Muscle layer of duodenum (tissue), 2 donors: ENCODE data around the gene OR8B2.
"Not testable (repeated sequence)": the region's sequence is repeated elsewhere in the genome, so short reads cannot be mapped to it uniquely, and the experiment has no call there.

Experiments
- H3K27ac ChIP-seq: one replicate; pipeline ENCODE4 v1.7.0; 2013; ENCODE audit warnings: mild to moderate bottlenecking, low read length
- H3K27me3 ChIP-seq: one replicate; pipeline ENCODE4 v1.7.0; 2013; ENCODE audit warnings: low read depth, mild to moderate bottlenecking, control low read depth, low read length
- H3K36me3 ChIP-seq, 2 donors: one replicate each; pipeline ENCODE4 v1.7.0; 2013; ENCODE audit warnings: low read length in 2 of 2, control low read depth in 1 of 2, mild to moderate bottlenecking in 1 of 2; ENCODE audit not compliant: insufficient read depth in 2 of 2, control insufficient read depth in 1 of 2
- H3K4me1 ChIP-seq, 2 donors: one replicate each; pipeline ENCODE4 v1.7.0; 2013; ENCODE audit warnings: low read length in 2 of 2, mild to moderate bottlenecking in 2 of 2, control low read depth in 1 of 2, moderate library complexity in 1 of 2; ENCODE audit not compliant: insufficient read depth in 2 of 2, control insufficient read depth in 1 of 2
- H3K4me3 ChIP-seq, 2 donors: one replicate each; pipeline ENCODE4 v1.7.0; 2013; ENCODE audit warnings: low read length in 2 of 2, low read depth in 1 of 2, mild to moderate bottlenecking in 1 of 2
- H3K9me3 ChIP-seq, 2 donors: one replicate each; pipeline ENCODE4 v1.7.0; 2013; ENCODE audit warnings: low read length in 2 of 2, control low read depth in 1 of 2, mild to moderate bottlenecking in 1 of 2; ENCODE audit not compliant: control insufficient read depth in 1 of 2
- donor health status: healthy.

The OR8B2 gene, protein sequence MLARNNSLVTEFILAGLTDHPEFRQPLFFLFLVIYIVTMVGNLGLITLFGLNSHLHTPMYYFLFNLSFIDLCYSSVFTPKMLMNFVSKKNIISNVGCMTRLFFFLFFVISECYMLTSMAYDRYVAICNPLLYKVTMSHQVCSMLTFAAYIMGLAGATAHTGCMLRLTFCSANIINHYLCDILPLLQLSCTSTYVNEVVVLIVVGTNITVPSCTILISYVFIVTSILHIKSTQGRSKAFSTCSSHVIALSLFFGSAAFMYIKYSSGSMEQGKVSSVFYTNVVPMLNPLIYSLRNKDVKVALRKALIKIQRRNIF

DNA sequence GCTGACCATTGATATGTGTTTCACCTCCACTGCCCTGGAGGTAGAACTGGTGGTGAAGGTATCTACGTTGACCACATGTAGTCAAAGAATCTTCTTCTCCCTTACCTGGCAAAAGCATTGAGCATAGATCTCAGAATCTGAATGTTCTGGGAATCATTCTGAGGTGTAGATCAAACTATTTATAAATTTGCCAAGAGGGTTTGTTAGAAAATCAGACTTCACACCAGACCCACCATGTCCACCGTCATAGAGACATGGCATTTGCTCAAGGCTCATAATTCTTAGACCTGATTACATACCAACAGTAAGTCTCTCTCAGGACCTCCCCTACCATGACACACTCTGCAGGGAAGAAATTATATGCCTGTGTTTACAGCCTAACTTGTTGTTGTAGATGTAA, at the start of gene OR8B2:
Gene OR8B2, minus strand, starts transcription at position 101 of the 400 bp plus-strand sequence. CDS start 1,156 bp downstream, outside the sequence.
- no peaks in the 10 kb centered on the region for H3K9me3 ChIP-seq
- no peak within 1 kb of the TSS for H3K4me3 ChIP-seq
- H3K27ac ChIP-seq: no peak within 1 kb of the TSS
- no peaks in the 10 kb centered on the region for H3K36me3 ChIP-seq
- no peaks in the 10 kb centered on the region for H3K27me3 ChIP-seq
- no peaks in the 10 kb centered on the region for H3K4me1 ChIP-seq

DNA sequence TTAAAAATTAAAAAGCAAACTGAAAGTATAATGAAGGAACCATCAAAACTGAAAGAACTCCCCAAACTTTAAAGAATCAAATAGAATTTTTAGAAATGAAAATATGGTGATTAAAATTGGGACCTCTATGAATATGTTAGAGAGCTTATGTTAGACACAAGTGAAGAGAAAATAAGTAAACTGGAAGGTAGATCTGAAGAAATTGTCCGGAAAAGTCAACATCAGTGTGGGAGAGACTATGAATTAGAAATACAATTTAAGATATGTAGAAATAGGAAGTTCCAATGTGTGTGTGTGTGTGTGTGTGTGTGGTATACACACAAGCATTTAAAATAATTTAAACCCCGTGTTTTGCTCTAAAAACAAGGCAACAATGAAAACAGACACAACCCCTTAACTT, 45.3 kb upstream of the OR8B2 start:
- Histone ChIP-seq H3K4me3 (no peak overlapping the region), H3K27ac (no peak overlapping the region)

DNA sequence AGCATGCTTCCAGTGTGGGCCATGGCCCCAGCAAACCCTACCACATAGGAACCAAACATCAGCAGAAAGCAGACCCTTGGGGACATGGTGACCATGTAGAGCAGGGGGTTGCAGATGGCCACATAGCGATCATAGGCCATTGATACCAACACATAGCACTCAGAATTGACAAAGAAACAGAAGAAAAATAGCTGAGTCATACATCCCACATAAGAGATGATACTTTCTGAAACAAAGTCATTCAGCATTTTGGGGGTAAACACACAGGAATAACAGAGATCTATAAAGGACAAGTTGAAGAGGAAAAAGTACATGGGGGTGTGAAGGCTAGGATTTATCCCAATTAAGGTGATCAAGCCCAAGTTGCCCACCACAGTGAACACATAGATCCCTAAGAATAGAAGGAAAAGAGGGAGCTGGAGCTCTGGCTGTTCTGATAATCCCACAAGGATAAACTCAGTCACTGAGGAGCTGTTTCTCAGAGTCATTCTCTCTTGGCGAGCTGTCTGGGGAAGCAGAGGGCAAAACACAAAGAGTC, 40.2 kb upstream of the OR8B2 start, which contains the start of gene OR8B4:
Gene OR8B4, minus strand, starts transcription at position 488 of the 538 bp plus-strand sequence. Its CDS starts 0 bp downstream, at position 488.
- Histone ChIP-seq H3K27ac (no peak within 1 kb of the TSS), H3K9me3 (no peaks in the 10 kb centered on the region), H3K4me1 (no peaks in the 10 kb centered on the region), H3K4me3 (no peak within 1 kb of the TSS), H3K36me3 (no peaks in the 10 kb centered on the region), H3K27me3 (no peaks in the 10 kb centered on the region)

More for the DNA sequence above, 45.3 kb upstream of the OR8B2 start:
- Histone ChIP-seq H3K27me3 (no peaks in the 10 kb centered on the region), H3K4me1 (no peaks in the 10 kb centered on the region), H3K36me3 (no peaks in the 10 kb centered on the region), H3K9me3 (no peaks in the 10 kb centered on the region)

DNA sequence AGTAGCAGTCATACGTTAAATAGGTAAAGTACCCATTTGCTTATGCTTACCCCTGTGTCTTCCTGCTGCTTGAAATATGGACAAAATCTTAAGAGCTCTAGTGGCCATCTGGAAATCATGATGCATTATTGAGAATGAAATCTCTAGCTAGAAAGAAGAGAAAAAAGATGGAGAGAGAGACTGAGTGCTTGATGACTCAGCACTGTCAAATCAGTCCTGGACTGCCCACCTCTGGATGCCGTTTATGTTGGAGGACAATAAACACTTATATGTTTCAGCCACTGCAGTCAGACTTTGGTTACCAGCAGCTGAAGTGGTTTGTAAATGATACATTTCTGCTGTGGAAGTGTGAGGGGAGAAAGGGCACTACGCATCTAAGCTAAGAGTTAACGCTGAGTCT, 36.7 kb upstream of the OR8B2 start:
- Histone ChIP-seq H3K4me1 (no peaks in the 10 kb centered on the region), H3K4me3 (no peak overlapping the region), H3K27me3 (no peaks in the 10 kb centered on the region), H3K9me3 (no peaks in the 10 kb centered on the region), H3K27ac (no peak overlapping the region), H3K36me3 (no peaks in the 10 kb centered on the region)

DNA sequence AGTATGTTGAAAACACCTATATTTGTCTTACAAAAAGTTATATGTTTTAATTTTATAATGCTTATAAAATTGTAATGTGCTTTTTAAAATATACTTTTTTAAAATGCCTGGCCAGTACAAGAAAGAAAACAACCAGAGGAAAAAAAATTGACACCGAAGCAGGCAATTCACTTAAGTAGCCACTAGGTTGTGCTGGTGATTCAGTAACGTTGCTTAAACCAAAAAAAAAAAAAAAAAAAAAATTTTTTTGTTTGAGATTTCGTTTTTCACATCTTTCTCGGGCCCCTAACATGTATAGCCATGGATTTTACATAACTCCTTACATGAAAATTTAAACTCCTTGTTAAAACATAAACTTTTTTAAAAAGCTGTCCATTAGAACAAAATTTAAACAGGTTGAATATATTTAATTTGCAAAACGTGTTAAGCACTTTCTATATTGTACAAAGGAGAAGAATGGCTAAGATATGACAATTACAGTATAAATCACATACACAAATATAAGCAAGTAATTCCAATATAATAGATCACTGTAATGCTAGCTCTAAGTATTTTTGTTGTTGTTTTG, 31.1 kb upstream of the OR8B2 start:
- no peaks in the 10 kb centered on the region for H3K4me1 ChIP-seq
- no peak overlapping the region for H3K4me3 ChIP-seq
- H3K27ac ChIP-seq: no peak overlapping the region
- no peaks in the 10 kb centered on the region for H3K27me3 ChIP-seq
- no peaks in the 10 kb centered on the region for H3K9me3 ChIP-seq
- no peaks in the 10 kb centered on the region for H3K36me3 ChIP-seq

DNA sequence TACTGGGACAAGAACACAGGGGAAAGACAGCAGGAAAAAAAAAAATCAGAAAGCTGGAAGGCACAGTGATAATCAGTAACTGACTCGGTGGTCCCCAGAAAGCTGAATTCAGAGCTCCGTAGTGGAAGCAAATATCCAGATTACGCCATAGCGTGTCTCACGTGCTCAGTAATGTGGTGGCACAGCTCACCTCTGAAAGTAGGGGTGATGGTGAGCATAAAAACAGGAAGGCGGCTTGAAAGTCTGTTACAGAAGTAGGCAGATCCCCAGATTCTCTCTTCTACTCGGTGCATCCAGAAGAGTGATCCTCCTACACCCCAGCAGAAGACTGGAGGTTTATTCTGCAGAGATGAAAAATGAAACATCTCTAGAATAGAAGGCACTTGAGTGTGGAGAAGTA, 25.6 kb upstream of the OR8B2 start:
- Histone ChIP-seq H3K36me3 (no peaks in the 10 kb centered on the region), H3K27me3 (no peaks in the 10 kb centered on the region), H3K4me1 (no peaks in the 10 kb centered on the region), H3K9me3 (no peaks in the 10 kb centered on the region), H3K27ac (no peak overlapping the region), H3K4me3 (no peak overlapping the region)

DNA sequence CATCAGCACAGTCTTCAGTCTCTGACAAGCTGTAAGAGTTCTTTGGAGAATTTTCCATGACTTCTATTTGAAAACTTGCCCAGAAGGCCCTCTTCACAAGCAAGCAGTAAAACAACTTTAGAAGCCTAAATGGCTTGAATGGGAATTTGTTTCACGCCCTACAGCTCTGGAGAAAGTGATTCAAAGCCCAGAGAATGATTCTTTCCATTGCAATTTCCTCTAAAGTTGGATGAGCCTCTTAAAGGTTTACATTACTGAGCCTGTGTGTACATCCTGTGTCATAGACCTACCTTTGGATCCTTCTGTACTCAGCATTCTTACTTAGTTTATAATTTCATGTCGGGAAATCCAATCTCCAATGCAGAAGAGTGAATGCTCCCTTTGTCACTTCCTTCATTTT, 21.3 kb upstream of the OR8B2 start:
- H3K27ac ChIP-seq: no peak overlapping the region
- no peaks in the 10 kb centered on the region for H3K9me3 ChIP-seq
- no peak overlapping the region for H3K4me3 ChIP-seq
- no peaks in the 10 kb centered on the region for H3K4me1 ChIP-seq
- no peaks in the 10 kb centered on the region for H3K27me3 ChIP-seq
- H3K36me3 ChIP-seq: no peaks in the 10 kb centered on the region

DNA sequence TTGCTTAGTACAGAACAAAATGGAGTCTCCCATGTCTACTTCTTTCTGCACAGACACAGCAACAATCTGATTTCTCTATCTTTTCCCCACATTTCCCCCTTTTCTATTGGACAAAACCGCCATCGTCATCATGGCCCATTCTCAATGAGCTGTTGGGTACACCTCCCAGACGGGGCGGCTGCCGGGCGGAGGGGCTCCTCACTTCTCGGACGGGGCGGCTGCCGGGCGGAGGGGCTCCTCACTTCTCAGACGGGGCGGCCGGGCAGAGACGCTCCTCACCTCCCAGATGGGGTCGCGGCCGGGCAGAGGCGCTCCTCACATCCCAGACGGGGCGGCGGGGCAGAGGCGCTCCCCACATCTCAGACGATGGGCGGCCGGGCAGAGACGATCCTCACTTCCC, 18.9 kb upstream of the OR8B2 start:
- not testable (repeated sequence) for H3K27me3 ChIP-seq, H3K9me3 ChIP-seq, H3K4me3 ChIP-seq, H3K27ac ChIP-seq, H3K36me3 ChIP-seq, H3K4me1 ChIP-seq

DNA sequence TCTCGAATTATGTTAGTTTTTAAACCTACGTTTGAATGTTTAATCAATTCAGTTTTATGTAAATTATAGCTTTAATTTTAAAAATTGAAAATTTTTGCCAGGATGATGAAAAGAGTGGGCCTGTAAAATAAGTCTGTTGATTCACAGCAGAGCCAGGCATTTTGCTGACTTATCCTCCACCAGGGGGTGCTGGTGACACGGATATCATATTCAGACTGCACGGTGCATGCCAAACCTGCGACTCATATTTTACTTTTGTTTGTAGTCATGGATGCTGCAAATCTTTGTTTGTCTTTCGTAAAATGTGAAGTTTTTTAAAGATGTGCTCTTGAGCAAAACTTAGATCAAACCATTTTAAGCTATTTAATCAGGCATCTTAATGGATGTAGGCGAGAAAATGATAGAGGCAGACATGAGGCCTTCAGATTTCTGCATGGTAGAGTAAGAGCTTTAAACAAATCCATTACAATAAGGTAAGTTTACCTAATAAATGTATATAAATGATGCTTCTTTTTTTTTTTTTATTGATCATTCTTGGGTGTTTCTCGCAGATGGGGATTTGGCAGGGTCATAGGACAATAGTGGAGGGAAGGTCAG, 18.1 kb upstream of the OR8B2 start:
- Histone ChIP-seq H3K9me3 (no peaks in the 10 kb centered on the region), H3K4me3 (no peak overlapping the region), H3K4me1 (no peaks in the 10 kb centered on the region), H3K36me3 (no peaks in the 10 kb centered on the region), H3K27me3 (no peaks in the 10 kb centered on the region), H3K27ac (no peak overlapping the region)

DNA sequence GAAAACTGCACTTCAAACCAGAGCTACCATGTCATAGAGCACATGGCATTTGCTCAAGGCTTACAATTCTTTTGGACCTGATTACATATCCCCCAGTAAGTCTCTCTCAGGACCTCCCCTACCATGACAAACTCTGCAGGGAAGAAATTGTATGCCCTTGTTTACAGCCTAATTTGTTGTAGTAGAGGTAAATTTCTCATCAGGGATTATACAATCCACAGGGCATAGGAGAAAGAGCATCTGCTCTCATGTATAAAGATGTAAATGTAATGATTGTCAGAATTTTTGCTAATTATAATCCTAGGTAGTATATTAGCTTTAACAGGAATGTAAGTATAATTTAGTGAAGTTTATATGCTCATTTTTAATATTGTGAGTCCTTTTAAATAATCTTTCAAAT, 14.6 kb upstream of the OR8B2 start, which contains the start of gene OR8B3:
Gene OR8B3, minus strand, starts transcription at position 101 of the 400 bp plus-strand sequence. CDS start 1,673 bp downstream, outside the sequence.
- Histone ChIP-seq H3K27ac (no peak within 1 kb of the TSS), H3K27me3 (no peaks in the 10 kb centered on the region), H3K36me3 (no peaks in the 10 kb centered on the region), H3K9me3 (no peaks in the 10 kb centered on the region), H3K4me3 (no peak within 1 kb of the TSS), H3K4me1 (no peaks in the 10 kb centered on the region)

DNA sequence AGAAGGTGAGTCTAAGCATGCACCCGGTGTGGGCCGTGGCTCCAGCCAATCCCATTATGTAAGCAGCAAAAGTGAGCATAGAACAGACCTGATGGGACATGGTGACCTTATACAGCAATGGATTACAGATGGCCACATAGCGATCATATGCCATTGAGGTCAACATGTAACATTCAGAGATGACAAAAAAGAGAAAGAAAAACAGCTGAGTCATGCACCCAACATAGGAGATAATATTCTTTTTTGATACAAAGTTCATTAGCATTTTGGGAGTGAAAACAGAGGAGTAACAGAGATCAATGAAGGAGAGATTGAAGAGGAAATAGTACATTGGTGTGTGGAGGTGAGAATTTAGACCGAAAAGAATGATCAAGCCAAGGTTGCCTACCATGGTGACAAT, 12.5 kb upstream of the OR8B2 start:
- not testable (repeated sequence) for H3K9me3 ChIP-seq, H3K4me3 ChIP-seq, H3K4me1 ChIP-seq, H3K27ac ChIP-seq, H3K36me3 ChIP-seq, H3K27me3 ChIP-seq
